Adrenal gland (tissue), 5 donors: Measurements from ENCODE around the gene PXT1.
"Not testable (repeated sequence)": the region's sequence is repeated elsewhere in the genome, so short reads cannot be mapped to it uniquely, and the experiment has no call there.

Experiments
- POLR2A ChIP-seq, 2 donors: fragments of 450-650 bp; IDR thresholded peaks; one replicate each; pipeline ENCODE4 v1.6.1; 2017; ENCODE audit warnings: antibody characterized with exemption in 2 of 2, mild to moderate bottlenecking in 2 of 2, moderate library complexity in 1 of 2
- TF ChIP-seq, protein P1 (sequence below), 6 experiments: fragments of 450-650 bp in 4 of 6; fragments of 200-600 bp in 2 of 6; sonication (generic) in 1 of 6; IDR thresholded peaks; 1 replicate in 5 of 6; 2 replicates in 1 of 6; pipeline versions ENCODE4 v1.5.1 to v1.8.0; 2016 to 2021; ENCODE audit warnings: antibody characterized with exemption in 6 of 6, mild to moderate bottlenecking in 2 of 6, moderate library complexity in 1 of 6
- donor health status: DM: no; HTN: no; CAD: no.

DNA sequence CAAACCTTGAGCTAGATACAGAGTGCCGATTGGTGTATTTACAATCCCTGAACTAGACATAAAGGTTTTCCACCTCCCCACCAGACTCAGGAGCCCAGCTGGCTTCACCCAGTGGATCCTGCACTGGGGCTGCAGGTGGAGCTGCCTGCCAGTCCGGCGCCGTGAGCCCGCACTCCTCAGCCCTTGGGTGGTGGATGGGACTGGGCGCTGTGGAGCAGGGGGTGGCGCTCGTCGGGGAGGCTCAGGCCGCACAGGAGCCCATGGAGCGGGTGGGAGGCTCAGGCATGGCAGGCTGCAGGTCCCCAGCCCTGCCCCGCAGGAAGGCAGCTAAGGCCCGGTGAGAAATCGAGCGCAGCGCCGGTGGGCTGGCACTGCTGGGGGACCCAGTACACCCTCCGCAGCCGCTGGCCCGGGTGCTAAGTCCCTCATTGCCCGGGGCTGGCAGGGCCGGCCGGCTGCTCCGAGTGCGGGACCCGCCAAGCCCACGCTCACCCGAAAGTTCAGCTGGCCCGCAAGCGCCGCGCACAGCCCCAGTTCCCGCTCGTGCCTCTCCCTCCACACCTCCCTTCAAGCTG is 78.5 kb downstream of the PXT1 start:
- TF ChIP-seq, protein P1, sequence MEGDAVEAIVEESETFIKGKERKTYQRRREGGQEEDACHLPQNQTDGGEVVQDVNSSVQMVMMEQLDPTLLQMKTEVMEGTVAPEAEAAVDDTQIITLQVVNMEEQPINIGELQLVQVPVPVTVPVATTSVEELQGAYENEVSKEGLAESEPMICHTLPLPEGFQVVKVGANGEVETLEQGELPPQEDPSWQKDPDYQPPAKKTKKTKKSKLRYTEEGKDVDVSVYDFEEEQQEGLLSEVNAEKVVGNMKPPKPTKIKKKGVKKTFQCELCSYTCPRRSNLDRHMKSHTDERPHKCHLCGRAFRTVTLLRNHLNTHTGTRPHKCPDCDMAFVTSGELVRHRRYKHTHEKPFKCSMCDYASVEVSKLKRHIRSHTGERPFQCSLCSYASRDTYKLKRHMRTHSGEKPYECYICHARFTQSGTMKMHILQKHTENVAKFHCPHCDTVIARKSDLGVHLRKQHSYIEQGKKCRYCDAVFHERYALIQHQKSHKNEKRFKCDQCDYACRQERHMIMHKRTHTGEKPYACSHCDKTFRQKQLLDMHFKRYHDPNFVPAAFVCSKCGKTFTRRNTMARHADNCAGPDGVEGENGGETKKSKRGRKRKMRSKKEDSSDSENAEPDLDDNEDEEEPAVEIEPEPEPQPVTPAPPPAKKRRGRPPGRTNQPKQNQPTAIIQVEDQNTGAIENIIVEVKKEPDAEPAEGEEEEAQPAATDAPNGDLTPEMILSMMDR (IDR thresholded peaks at IDR 0.05): not testable (repeated sequence)
- not testable (repeated sequence) for TF ChIP-seq POLR2A (IDR thresholded peaks at IDR 0.05)
